Neural crest cell (in vitro differentiated cells): ENCODE results near the gene GDA. TPM values are rescaled to one million over a fixed set of nuclear protein-coding genes. Genes with fewer than 3 reads are reported as not detected.

Source experiments
- DNase-seq: peaks from one replicate; pipeline ENCODE4 v3.0.0; 2021; ENCODE audit warnings: low read depth, mixed read lengths, low spot score
- H3K27ac Mint-ChIP-seq: one replicate; pipeline ENCODE4 v1.8.0; 2021; ENCODE audit warnings: mild to moderate bottlenecking, mixed read lengths; ENCODE audit not compliant: unreplicated experiment
- H3K27me3 Mint-ChIP-seq: 2 replicates; pipeline ENCODE4 v1.8.0; 2021; ENCODE audit warnings: low read depth, mild to moderate bottlenecking, mixed read lengths
- H3K36me3 Mint-ChIP-seq: 2 replicates; pipeline ENCODE4 v1.8.0; 2021; ENCODE audit warnings: low read depth, mild to moderate bottlenecking, mixed read lengths
- H3K4me1 Mint-ChIP-seq: 2 replicates; pipeline ENCODE4 v1.8.0; 2021; ENCODE audit warnings: mixed read lengths
- H3K4me3 Mint-ChIP-seq: one replicate; pipeline ENCODE4 v1.8.0; 2021; ENCODE audit warnings: mild to moderate bottlenecking, mixed read lengths
- H3K9me3 Mint-ChIP-seq: 2 replicates; pipeline ENCODE4 v1.8.0; 2021; ENCODE audit warnings: mixed read lengths
- total RNA-seq: library from RNA; stranded (reverse); gene quantifications from 2 replicates; pipeline ENCODE4 v1.2.1, GENCODE V29; 2021
- TF ChIP-seq, protein P1 (sequence below): fragments of 200-600 bp; sonication (generic); conservative IDR thresholded peaks from 2 replicates; pipeline ENCODE4 v1.5.0; 2021; ENCODE audit warnings: antibody characterized with exemption, mild to moderate bottlenecking

Gene GDA
- total RNA-seq, 1 donor from 2014 or later, result 12.3 TPM

DNA sequence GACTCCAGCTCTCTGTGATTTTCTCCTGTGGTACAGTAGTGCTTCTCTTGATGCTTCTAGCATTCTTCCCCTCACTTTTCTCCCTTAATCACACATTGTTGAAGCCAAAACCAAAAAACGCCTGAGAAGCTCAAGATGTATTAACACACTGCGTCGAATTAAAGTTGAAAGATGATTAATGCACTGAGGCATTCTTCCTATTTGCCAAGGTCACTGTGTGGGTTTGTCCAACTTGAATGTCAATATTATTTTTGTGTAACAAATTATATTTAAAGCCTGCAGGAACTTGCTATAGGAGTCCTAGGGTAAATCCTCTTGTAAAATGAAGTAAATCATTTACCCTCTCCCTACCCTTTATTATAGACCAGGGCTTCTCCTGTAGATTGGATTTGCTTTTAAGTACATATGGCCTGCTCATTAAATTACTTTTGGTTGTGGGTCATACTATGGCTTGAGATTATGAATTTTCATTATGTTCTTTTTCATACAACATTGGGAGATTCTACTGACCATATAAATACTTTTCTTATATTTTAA, 68.1 kb downstream of the GDA start:
- H3K27ac Mint-ChIP-seq, result no peak overlapping the region
- no peak overlapping the region for H3K4me3 Mint-ChIP-seq
- TF ChIP-seq, protein P1, sequence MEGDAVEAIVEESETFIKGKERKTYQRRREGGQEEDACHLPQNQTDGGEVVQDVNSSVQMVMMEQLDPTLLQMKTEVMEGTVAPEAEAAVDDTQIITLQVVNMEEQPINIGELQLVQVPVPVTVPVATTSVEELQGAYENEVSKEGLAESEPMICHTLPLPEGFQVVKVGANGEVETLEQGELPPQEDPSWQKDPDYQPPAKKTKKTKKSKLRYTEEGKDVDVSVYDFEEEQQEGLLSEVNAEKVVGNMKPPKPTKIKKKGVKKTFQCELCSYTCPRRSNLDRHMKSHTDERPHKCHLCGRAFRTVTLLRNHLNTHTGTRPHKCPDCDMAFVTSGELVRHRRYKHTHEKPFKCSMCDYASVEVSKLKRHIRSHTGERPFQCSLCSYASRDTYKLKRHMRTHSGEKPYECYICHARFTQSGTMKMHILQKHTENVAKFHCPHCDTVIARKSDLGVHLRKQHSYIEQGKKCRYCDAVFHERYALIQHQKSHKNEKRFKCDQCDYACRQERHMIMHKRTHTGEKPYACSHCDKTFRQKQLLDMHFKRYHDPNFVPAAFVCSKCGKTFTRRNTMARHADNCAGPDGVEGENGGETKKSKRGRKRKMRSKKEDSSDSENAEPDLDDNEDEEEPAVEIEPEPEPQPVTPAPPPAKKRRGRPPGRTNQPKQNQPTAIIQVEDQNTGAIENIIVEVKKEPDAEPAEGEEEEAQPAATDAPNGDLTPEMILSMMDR, result no peak
- no peaks in the 10 kb centered on the region for H3K4me1 Mint-ChIP-seq
- H3K9me3 Mint-ChIP-seq, result no peaks in the 10 kb centered on the region
- H3K36me3 Mint-ChIP-seq, result peaks cover 16% of the 10 kb centered on the region
- DNase-seq, result no peak
- no peaks in the 10 kb centered on the region for H3K27me3 Mint-ChIP-seq

DNA sequence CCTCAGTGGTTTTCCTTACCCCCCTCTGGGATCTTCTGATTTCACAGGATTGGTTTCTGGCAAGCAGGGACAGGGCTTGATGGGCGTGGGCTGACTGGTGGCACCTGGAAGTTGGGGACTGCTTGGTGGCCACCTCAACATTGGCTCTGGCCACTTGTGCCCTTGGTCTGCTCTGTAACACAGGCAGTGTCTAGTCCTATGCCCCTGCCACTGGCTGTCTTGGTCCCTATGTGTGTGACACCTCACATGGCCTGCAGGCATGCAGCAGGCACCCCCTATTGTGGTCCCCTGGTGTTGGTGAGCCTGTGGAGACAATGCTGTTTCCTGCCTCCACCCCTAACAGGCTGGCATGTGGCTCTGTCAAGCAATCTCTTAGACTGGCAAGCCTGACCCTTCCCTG, 71.3 kb downstream of the GDA start:
- no peaks in the 10 kb centered on the region for H3K9me3 Mint-ChIP-seq
- H3K27me3 Mint-ChIP-seq, result no peaks in the 10 kb centered on the region
- DNase-seq, result no peak
- H3K36me3 Mint-ChIP-seq, result peaks cover 12% of the 10 kb centered on the region
- TF ChIP-seq, protein P1, result no peak
- H3K4me1 Mint-ChIP-seq, result no peaks in the 10 kb centered on the region
- H3K27ac Mint-ChIP-seq, result no peak overlapping the region
- H3K4me3 Mint-ChIP-seq, result no peak overlapping the region

DNA sequence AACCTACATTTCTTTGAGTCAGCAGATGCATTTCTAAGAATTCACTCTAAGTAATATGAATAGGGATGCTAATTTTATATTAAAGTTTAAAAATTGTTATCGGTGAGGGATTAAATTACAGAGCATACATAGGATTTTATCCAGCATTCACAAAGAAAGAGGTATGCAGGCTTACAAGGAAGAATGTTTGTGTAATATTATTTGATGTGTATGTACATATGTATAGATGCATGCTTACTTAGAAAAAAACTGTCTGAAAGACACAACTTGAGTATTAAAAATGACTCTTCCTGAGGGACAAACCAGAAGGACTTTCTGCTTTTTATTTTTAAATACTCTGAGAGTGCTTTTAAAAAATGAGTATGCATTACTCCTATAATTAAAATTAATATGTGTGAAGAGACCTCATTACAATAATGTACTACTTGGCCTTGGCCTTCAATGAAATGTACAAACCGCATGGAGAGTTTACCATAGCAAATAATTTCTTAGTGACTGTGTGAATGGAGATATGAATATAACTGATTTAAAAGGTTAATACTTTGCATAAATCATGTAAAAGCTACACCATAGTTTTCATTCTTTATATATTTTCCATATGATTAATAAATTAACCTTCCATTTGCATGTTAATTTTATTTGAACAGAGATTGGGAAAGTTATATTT, 77.0 kb downstream of the GDA start:
- no peaks in the 10 kb centered on the region for H3K4me1 Mint-ChIP-seq
- H3K27me3 Mint-ChIP-seq, result no peaks in the 10 kb centered on the region
- no peak for DNase-seq
- no peaks in the 10 kb centered on the region for H3K9me3 Mint-ChIP-seq
- H3K36me3 Mint-ChIP-seq, result peaks cover 6% of the 10 kb centered on the region
- no peak overlapping the region for H3K27ac Mint-ChIP-seq
- TF ChIP-seq, protein P1, result no peak
- H3K4me3 Mint-ChIP-seq, result no peak overlapping the region

DNA sequence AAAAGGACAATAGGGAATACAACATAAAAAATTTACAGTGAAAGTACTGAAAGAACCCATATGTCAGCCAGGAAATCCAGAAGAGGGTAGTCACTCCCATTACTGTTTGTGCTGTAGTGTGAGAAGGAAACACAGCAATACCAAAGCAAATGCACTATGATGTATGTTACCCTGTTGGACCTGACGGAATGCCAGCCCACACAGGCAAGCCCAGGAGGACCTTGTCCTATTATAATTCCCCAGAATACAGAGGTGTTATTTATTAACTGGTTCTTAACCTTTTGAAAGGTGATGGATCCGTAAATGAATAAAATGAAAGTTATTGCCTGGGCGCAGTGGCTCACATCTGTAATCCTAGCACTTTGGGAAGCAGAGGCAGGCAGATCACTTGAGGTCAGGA, 79.0 kb downstream of the GDA start:
- no peak for DNase-seq
- Mint-ChIP-seq H3K9me3 (no peaks in the 10 kb centered on the region), H3K4me3 (no peak overlapping the region), H3K27ac (no peak overlapping the region), H3K27me3 (no peaks in the 10 kb centered on the region), H3K36me3 (no peaks in the 10 kb centered on the region), H3K4me1 (no peaks in the 10 kb centered on the region)
- TF ChIP-seq, protein P1, result no peak

DNA sequence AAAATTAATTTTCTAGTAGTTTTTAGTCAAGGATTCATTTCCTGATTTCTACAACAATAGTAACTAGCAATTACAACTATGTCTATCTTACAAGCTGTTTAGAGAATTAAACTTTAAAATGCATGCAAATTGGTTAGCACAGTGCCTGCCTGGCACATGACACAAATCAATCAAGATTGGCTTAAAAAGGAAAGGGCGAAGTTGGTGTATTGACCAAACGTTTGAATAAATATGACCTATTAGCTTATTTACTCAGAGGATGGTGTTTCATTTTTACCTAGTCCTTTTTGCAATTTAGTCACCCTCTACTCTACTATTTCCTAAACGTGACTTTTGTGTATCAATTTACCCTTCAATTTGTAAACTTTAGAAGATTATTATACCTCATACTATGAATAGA, 83.5 kb downstream of the GDA start:
- no peaks in the 10 kb centered on the region for H3K4me1 Mint-ChIP-seq
- no peak for DNase-seq
- no peak overlapping the region for H3K27ac Mint-ChIP-seq
- no peaks in the 10 kb centered on the region for H3K36me3 Mint-ChIP-seq
- no peaks in the 10 kb centered on the region for H3K27me3 Mint-ChIP-seq
- H3K4me3 Mint-ChIP-seq, result no peak overlapping the region
- TF ChIP-seq, protein P1, result no peak
- H3K9me3 Mint-ChIP-seq, result no peaks in the 10 kb centered on the region
